Stimulated activated CD4-positive, alpha-beta T cell treated with anti-CD3 and anti-CD28 coated beads, TNF-alpha, amount 100 ng/mL, for 1 hour (primary cell): ENCODE results near the gene NECAB2.

Experiments
- DNase-seq, 3 donors: peaks; one replicate each; pipeline ENCODE4 v3.0.0-alpha.2; 2020; ENCODE audit warnings: low read depth in 3 of 3, low spot score in 1 of 3

The NECAB2 gene

GRCh38 chr16:83967838-83968305, at the start of gene NECAB2:
Gene NECAB2 (plus strand): TSS chr16:83968244. CDS start chr16:83968649, 405 bp downstream.
- DNase-seq, result no peak

DNA sequence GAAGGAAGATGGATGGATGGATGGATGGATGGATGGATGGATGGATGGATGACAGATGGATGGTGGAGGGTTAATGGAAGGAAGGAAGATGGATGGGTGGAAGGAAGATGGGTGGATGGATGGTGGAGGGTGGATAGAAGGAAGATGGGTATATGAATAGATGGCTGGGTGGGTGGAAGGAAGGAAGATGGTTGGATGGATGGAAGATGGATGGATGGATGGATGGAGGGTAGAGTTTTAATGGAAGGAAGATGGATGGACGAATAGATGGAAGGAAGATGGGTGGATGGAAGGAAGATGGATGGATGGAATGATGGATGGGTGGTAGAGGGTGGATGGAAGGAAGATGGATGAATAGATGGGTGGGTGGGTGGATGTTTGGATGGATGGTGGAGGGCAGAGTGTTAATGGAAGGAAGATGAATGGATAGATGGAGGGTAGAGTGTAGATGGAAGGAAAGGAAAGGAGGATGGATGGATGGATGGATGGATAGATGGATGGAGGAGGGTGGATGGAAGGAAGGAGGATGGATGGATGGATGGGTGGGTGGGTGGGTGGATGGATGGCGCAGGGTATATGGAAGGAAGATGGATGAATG, 47.1 kb upstream of the NECAB2 start:
- no peak for DNase-seq

GRCh38 chr16:83923581-83924365, 44.3 kb upstream of the NECAB2 start:
- DNase-seq, result no peak

DNA sequence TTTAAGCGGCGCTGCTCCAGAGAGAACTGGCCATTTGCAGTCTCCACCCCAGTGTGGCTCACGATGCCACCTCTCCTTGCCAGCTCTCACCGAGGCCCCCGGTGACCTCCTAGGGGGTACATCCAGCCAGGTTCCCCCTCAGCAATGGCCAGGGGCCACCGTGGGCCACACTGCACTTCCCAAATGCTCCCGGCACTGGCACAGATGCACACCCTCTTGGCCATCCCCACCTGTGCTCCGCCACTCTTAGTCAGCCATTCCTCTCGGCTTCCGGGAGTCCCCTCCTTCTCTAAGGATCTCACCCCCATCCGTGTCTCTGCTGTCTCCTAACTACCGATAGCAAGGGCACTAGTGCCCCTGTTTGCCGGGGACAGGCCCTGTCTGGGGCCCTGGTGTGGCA, 43.4 kb upstream of the NECAB2 start:
- DNase-seq, result no peak

DNA sequence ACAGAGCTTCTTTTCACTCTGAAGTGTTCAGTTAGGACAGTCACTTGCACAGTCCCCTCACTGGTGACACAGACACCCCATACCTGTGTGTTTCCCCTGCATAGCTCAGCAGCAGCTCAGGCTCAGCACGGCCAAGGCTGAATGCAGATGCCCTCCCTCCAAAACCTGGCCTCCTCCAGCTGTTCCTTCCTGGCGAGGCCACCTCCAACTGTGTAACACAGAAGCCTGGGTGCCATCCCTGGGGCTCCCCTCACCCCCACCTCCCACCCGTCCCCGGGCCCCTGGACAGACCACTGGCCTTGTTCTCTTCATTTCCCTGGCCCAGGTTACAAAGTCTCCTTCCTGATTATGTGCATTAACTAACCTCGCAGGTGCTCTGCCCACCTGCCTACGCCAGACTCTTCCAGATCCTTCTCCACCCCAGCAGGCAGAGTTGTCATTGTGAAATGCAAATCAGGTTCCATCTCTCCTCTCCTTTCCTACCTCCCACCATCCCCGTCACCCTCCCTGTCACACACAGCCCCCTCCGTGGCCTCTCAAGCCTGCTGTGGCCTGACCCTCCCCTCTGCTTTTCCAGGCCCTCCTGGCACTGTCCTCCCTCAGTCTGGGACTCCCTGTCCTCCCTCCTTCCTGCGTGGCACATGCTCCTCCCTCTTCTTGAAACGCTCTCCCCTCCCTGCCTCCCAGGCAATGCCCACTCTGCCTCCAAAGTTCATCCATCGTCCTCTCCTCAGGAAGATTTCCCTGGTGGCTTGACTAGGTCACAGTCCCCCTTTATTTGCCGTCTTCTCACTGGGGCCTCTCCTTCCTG, 42.7 kb upstream of the NECAB2 start:
- no peak for DNase-seq

- DNase-seq, result no peak
Measured at GRCh38 chr16:83925957-83926725, 41.9 kb upstream of the NECAB2 start.

GRCh38 chr16:83926726-83927397, 41.2 kb upstream of the NECAB2 start:
- DNase-seq, result peak in 2 of 3 donors; percentile 13 to 68

DNA sequence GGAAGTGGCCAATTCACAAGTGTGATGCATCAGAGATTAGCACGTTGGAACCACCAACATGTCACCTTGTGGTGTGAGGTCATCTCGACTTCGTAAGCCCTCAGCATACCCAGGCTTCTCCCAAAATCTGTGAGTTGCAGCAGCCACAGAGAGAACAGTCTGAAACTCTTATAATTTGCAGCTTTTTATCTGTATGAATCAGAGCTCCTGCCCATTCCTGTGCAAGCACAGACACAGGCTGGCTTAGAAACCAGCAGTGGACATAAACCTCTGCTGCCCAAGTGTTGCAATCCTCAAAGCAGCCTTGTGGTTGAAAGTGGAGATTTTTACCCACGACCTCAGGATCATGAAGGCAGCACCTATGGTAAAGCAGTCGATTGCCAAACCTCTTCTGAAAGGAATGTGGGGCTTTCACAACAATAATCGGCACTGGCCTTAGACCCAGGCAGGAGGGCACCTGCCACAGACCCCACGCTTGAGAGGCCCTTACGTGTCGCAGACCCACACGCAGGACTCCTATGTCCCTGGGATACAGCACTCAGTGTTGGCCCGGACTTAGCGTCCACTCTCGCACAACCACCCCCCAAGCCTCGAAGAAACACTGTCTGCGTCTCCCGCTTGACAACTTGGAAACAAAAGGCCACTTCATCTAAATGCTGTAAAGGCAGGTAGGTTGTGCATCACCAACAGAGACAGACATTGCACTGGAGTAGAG, 39.5 kb upstream of the NECAB2 start:
- DNase-seq, result no peak

DNA sequence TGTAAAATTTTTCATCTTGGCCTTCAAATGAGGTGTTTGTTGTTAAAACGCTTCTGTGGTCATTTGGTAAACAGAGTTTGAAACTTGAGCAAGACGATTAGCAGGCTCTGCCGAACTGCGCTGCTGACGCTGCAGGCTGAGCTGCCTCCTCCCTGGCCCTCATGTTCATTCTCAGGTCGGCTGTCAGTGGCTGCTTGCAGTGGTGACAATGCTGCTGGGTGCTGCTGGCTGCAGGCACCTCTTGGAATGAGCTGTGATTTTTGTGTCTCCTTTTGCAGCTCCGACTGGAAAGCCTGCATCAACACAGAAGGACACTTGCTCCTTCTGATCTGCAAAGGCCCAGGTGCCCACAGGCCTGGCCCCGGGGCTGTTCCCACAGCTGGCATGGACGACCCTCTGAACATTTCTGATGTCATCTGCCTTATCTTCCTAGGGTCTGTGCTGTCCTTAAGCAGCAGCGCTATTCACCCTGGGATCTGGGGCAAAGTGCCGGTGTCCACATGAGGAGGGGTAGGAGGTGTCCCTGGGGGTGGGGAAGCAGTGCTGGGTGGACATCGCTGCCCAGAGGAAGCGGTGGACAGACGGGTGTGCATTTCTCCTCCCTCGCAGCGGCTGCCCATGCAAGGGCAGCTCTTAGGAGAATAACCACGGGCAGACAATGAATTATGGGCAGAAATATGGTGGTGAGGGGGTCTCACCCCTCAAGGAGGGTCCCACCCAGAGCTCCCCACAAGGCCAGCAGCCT, 38.1 kb upstream of the NECAB2 start:
- no peak for DNase-seq

DNA sequence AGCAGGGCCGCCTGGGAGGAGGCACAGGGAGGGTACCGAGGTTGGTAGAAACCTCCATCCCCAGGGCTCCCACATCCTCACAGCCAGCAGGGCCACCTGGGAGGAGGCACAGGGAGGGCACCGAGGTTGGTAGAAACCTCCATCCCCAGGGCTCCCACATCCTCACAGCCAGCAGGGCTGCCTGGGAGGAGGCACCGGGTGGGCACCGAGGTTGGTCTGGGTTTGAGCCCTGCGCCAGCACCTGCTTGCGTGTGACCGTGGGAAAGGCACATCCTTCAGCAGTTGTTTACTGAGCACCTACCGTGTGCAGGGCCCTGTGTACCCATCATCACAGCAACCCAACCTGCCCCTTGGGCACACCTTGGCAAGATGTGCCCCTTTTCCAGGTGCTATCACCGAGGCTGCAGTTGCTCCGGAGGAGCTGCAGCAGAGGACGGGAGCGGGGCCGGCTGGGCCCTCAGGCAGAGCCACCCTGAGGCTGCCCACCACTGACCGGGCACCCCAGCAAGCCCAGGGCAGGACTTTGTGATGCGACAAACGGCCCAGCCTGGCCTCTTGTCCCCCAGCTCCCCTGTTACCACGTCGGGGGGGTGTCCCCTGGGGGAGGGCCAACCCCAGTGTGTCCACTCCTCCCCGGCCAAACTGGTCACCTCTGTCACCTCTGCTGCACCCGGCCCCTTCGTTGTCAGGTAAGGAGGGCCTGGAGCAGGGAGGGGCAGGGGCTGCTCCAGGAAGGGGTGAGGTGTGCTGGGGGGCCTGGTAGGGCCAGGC, 37.1 kb upstream of the NECAB2 start:
- no peak for DNase-seq

- DNase-seq, result no peak
Measured at GRCh38 chr16:83931556-83931955, 36.5 kb upstream of the NECAB2 start.

GRCh38 chr16:83932304-83932703, 35.7 kb upstream of the NECAB2 start:
- no peak for DNase-seq

GRCh38 chr16:83932955-83933673, 34.9 kb upstream of the NECAB2 start:
- no peak for DNase-seq

- DNase-seq, result no peak
Measured at GRCh38 chr16:83933885-83934683, 34.0 kb upstream of the NECAB2 start.

DNA sequence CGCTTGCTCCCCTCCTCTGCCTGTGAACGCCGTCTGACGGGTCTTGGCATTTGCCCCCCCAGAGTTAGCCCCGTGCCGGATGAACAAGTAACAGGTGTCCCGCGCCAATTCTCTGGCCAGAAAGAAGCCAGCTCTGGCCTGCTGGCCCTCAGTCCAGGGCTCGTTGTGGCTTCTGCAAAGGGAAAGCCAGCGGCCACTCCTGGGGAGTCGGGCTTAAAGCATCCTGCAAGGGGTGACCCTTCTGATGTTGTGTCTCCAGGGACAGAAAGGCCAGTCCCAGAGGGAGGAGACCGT, 33.4 kb upstream of the NECAB2 start:
- no peak for DNase-seq

DNA sequence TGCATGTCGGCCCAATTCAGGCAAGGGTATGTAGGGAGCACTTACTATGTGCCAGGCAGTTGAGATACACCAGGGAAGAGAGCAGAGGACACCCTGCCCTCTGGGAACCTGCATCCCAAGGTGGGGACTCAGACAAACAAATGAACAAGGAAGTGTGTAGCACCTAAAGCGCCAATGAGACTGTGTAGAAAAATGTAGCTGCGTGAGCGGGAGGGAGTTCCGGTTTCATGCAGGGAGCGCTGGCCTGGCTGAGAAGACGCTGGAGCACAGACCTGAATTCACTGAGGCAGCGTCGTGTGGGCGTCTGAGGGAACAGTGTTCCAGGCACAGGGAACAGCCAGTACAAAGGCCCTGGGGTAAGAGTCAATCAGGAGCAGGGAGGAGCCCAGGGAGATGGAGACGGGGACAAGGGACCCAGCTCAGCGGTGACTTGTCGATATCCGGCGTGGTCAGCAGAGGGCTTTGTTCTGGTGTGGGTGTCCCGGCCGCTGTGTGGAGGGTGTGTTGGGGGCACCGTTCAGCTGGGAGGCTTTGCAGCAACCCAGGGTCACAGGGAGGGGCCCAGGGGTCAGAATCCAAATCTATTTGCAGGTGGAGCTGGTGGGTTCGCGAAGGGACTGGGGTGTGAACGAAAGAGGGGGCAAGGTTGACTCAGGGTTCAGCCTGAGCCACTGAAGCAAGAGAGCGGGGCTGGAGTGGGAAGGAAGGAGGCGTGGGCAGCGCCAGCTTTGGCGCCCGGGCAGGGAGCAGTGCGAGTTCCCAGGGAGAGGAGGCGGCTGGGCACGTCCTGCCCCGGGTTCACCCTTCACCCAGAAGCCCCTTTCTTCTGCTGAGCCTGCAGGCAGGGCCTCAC, 32.8 kb upstream of the NECAB2 start:
- no peak for DNase-seq
